CD4-positive, alpha-beta T cell (primary cell): ENCODE measurements around the gene AQP10. TPM values are rescaled to one million over a fixed set of nuclear protein-coding genes. Genes with fewer than 3 reads are reported as not detected.
"Not testable (repeated sequence)": the region's sequence is repeated elsewhere in the genome, so short reads cannot be mapped to it uniquely, and the experiment has no call there.

ENCODE experiments used
- ATAC-seq: fragments of 200-7000 bp; cut with Tn5 transposase; one replicate; pipeline ENCODE4 v1.10.0; 2022; ENCODE audit warnings: mild to moderate bottlenecking; ENCODE audit not compliant: poor library complexity
- CTCF ChIA-PET: fragments of 350-600 bp; sonication (Branson Sonifier 250); formaldehyde crosslinking; loops from one replicate; lab custom pipeline; 2021; ENCODE audit warnings: antibody characterized with exemption, inconsistent platforms; lab: Charles Lee
- POLR2A ChIA-PET: fragments of 350-600 bp; sonication (Branson Sonifier 250); formaldehyde crosslinking; loops from one replicate; lab custom pipeline; 2021; ENCODE audit warnings: antibody characterized with exemption, inconsistent platforms; lab: Charles Lee
- DNase-seq, 14 experiments: peaks; one replicate each; pipeline ENCODE4 v3.0.0-alpha.2; 2013 to 2020; ENCODE audit warnings: mixed read lengths in 2 of 14
- H3K27ac ChIP-seq, 2 donors: one replicate each; pipeline versions ENCODE4 v1.5.1 to v1.7.0; 2013; ENCODE audit warnings: low read length in 2 of 2, low read depth in 1 of 2, mild to moderate bottlenecking in 1 of 2
- H3K27me3 ChIP-seq, 2 experiments: 1 replicate in 1 of 2; 2 replicates in 1 of 2; pipeline versions ENCODE4 v1.6.1 to v1.7.0; 2013; ENCODE audit warnings: low read length in 2 of 2, control low read depth in 1 of 2, mild to moderate bottlenecking in 1 of 2, moderate library complexity in 1 of 2; ENCODE audit not compliant: insufficient read depth in 2 of 2, control insufficient read depth in 1 of 2
- H3K36me3 ChIP-seq: one replicate; pipeline ENCODE4 v1.6.1; 2013; ENCODE audit warnings: low read length, control low read depth; ENCODE audit not compliant: insufficient read depth
- H3K4me1 ChIP-seq: one replicate; pipeline ENCODE4 v1.6.1; 2013; ENCODE audit warnings: low read length, control low read depth; ENCODE audit not compliant: insufficient read depth
- H3K4me3 ChIP-seq: one replicate; pipeline ENCODE4 v1.5.1; 2013; ENCODE audit warnings: mild to moderate bottlenecking, low read length, moderate library complexity
- H3K9me3 ChIP-seq, 2 experiments: 1 replicate in 1 of 2; 2 replicates in 1 of 2; pipeline versions ENCODE4 v1.6.1 to v1.7.0; 2013; ENCODE audit warnings: low read length in 2 of 2, mild to moderate bottlenecking in 2 of 2, control low read depth in 1 of 2, moderate library complexity in 1 of 2; ENCODE audit not compliant: control insufficient read depth in 1 of 2, insufficient read depth in 1 of 2
- H3K27ac Mint-ChIP-seq: one replicate; pipeline ENCODE4 v1.8.0; 2020; ENCODE audit warnings: mixed read lengths
- H3K27me3 Mint-ChIP-seq: one replicate; pipeline ENCODE4 v1.8.0; 2021; ENCODE audit warnings: mixed read lengths
- H3K36me3 Mint-ChIP-seq: one replicate; pipeline ENCODE4 v1.8.0; 2021; ENCODE audit warnings: low read depth, mixed read lengths
- H3K4me1 Mint-ChIP-seq: one replicate; pipeline ENCODE4 v1.8.0; 2021; ENCODE audit warnings: low read depth, mixed read lengths
- H3K4me3 Mint-ChIP-seq: one replicate; pipeline ENCODE4 v1.8.0; 2020; ENCODE audit warnings: mild to moderate bottlenecking, mixed read lengths
- H3K9me3 Mint-ChIP-seq: one replicate; pipeline ENCODE4 v1.8.0; 2020; ENCODE audit warnings: mixed read lengths
- CTCF ChIP-seq: fragments of 200-600 bp; IDR thresholded peaks from one replicate; pipeline ENCODE4 v1.8.0; 2022; ENCODE audit warnings: antibody characterized with exemption, mild to moderate bottlenecking
- intact Hi-C, 2 experiments: fragments of 100-400 bp; cut with DNase I in 1 of 2; cut with micrococcal nuclease in 1 of 2; formaldehyde crosslinking; loops; one replicate each; pipeline versions ENCODE4 v1.15.1 to v1.9.0; 2023 to 2025; cut with DNase I, micrococcal nuclease
- total RNA-seq, 174 experiments: library from RNA in 2 of 174; stranded (reverse) in 2 of 174; gene quantifications; one replicate each; pipeline ENCODE4 v1.2.3 and lab custom pipeline; 2021 to 2026

Gene AQP10
- total RNA-seq, 2 experiments from 2014 or later = not detected

GRCh38 chr1:154272999-154273563 is 47.8 kb upstream of the AQP10 start:
- H3K9me3 ChIP-seq = no peaks in the 10 kb centered on the region
- Mint-ChIP-seq H3K27me3 (no peaks in the 10 kb centered on the region), H3K9me3 (no peaks in the 10 kb centered on the region), H3K27ac (peak overlapping the region; percentile 97), H3K36me3 (peaks cover 74% of the 10 kb centered on the region), H3K4me3 (peak overlapping the region; percentile 96), H3K4me1 (peaks cover 37% of the 10 kb centered on the region)
- H3K27me3 ChIP-seq = no peaks in the 10 kb centered on the region
- H3K36me3 ChIP-seq = peaks cover 51% of the 10 kb centered on the region
- POLR2A ChIA-PET = interaction anchor here (0.6 to 3.2 kb wide), 10 partner anchors 51 to 306 kb away, joined by 3 to 19 read pairs (median 4); partner anchors contain the start of genes CREB3L4, RPS27 and UBAP2L
- TF ChIP-seq CTCF = no peak
- H3K4me1 ChIP-seq = peaks cover 27% of the 10 kb centered on the region
- CTCF ChIA-PET = interaction anchor here (0.6 to 1.0 kb wide), 4 partner anchors 48 to 111 kb away, joined by 3 to 4 read pairs (median 3); no protein-coding TSS in a partner anchor
- intact Hi-C loops = loop anchor here (1.0 to 5.0 kb wide), 12 partner anchors 52 to 476 kb away; partner anchors contain the start of genes RPS27 (in 2 of the 2), UBAP2L (in 1 of the 2) and UBE2Q1 (in 1 of the 2)
- peak overlapping the region; percentile 81 to 89 for H3K27ac ChIP-seq
- peak overlapping the region; percentile 82 for H3K4me3 ChIP-seq
- ATAC-seq (no peak), DNase-seq (peak in 2 of 14 experiments; percentile 6 to 33)

GRCh38 chr1:154276797-154277196 is 44.1 kb upstream of the AQP10 start:
- Histone ChIP-seq H3K9me3 (no peaks in the 10 kb centered on the region), H3K27ac (no peak overlapping the region), H3K36me3 (peaks cover 26% of the 10 kb centered on the region), H3K4me3 (no peak overlapping the region), H3K27me3 (no peaks in the 10 kb centered on the region), H3K4me1 (peaks cover 22% of the 10 kb centered on the region)
- ATAC-seq (no peak), DNase-seq (peak in 10 of 14 experiments; percentile 10 to 65 (median 20))
- peak; percentile 21 for TF ChIP-seq CTCF
- ChIA-PET CTCF (interaction anchor here (0.6 to 1.5 kb wide), 4 partner anchors 49 to 1559 kb away, joined by 3 to 7 read pairs (median 5); partner anchors contain the start of gene ATP8B2), POLR2A (interaction anchor here (1.0 kb wide), 1 partner anchor 58 kb away, joined by 4 read pairs; no protein-coding TSS in a partner anchor)
- Mint-ChIP-seq H3K27me3 (no peaks in the 10 kb centered on the region), H3K27ac (no peak overlapping the region), H3K4me3 (no peak overlapping the region), H3K4me1 (peaks cover 28% of the 10 kb centered on the region), H3K9me3 (no peaks in the 10 kb centered on the region), H3K36me3 (peaks cover 43% of the 10 kb centered on the region)
- intact Hi-C loops = no loop called here

GRCh38 chr1:154287591-154287990 is 33.3 kb upstream of the AQP10 start:
- H3K27me3 ChIP-seq, H3K27ac ChIP-seq, H3K4me1 Mint-ChIP-seq, H3K4me3 Mint-ChIP-seq, POLR2A ChIA-PET, DNase-seq, CTCF ChIA-PET, H3K4me1 ChIP-seq, H3K27ac Mint-ChIP-seq, ATAC-seq, H3K9me3 ChIP-seq, H3K27me3 Mint-ChIP-seq, H3K36me3 ChIP-seq, H3K4me3 ChIP-seq, H3K9me3 Mint-ChIP-seq, intact Hi-C loops, H3K36me3 Mint-ChIP-seq: not testable (repeated sequence)
